Inflammatory macrophage treated with lipopolysaccharide for 4 hours (primary cell): ENCODE data around the gene CPN1.

Experiments used
- DNase-seq: peaks from one replicate; pipeline ENCODE4 v3.0.0-alpha.2; 2020

The CPN1 gene

GRCh38 chr10:100075426-100076220 lies 6.0 kb downstream of the CPN1 start:
- DNase-seq: no peak

GRCh38 chr10:100072514-100072913 lies 9.2 kb downstream of the CPN1 start:
- DNase-seq: no peak

- no peak for DNase-seq
Observed at GRCh38 chr10:100071529-100071928, 10.1 kb downstream of the CPN1 start.

- DNase-seq: no peak
Observed at GRCh38 chr10:100067466-100067865, 14.2 kb downstream of the CPN1 start.

- no peak for DNase-seq
Observed at GRCh38 chr10:100065084-100065660, 16.5 kb downstream of the CPN1 start.

- no peak for DNase-seq
Observed at GRCh38 chr10:100061401-100061800, 20.3 kb downstream of the CPN1 start.

- DNase-seq: no peak
Observed at GRCh38 chr10:100057948-100058347, 23.7 kb downstream of the CPN1 start.

GRCh38 chr10:100053686-100054460 lies 27.8 kb downstream of the CPN1 start:
- no peak for DNase-seq

- peak; percentile 63 for DNase-seq
Observed at GRCh38 chr10:100046021-100046486, 35.6 kb downstream of the CPN1 start.

- no peak for DNase-seq
Observed at GRCh38 chr10:100045592-100045991, 36.1 kb downstream of the CPN1 start.

GRCh38 chr10:100043796-100044195 lies 37.9 kb downstream of the CPN1 start:
- peak; percentile 26 for DNase-seq

GRCh38 chr10:100043344-100043743 lies 38.3 kb downstream of the CPN1 start:
- no peak for DNase-seq

- no peak for DNase-seq
Observed at GRCh38 chr10:100041306-100042002, 40.2 kb downstream of the CPN1 start.

GRCh38 chr10:100038561-100039071 lies 43.1 kb downstream of the CPN1 start:
- no peak for DNase-seq

- DNase-seq: no peak
Observed at GRCh38 chr10:100037758-100038315, 43.8 kb downstream of the CPN1 start.

GRCh38 chr10:100036850-100037249 lies 44.8 kb downstream of the CPN1 start:
- no peak for DNase-seq

- DNase-seq: no peak
Observed at GRCh38 chr10:100033766-100034418, 47.8 kb downstream of the CPN1 start.

- DNase-seq: no peak
Observed at GRCh38 chr10:100027416-100027815, 54.3 kb downstream of the CPN1 start.

- DNase-seq: no peak
Observed at GRCh38 chr10:100025576-100025975, 56.1 kb downstream of the CPN1 start.

- DNase-seq: no peak
Observed at GRCh38 chr10:100024748-100025147, 56.9 kb downstream of the CPN1 start.

- DNase-seq: no peak
Observed at GRCh38 chr10:100022403-100022802, 59.3 kb downstream of the CPN1 start.

- DNase-seq: no peak
Observed at GRCh38 chr10:100021322-100021721, 60.3 kb downstream of the CPN1 start.
